ENCODE data around the gene CNTNAP5. TPM values are rescaled to one million over a fixed set of nuclear protein-coding genes. Genes with fewer than 3 reads are reported as not detected.

The CNTNAP5 gene
- total RNA-seq, 1 donor from 2014 or later = not detected

DNA sequence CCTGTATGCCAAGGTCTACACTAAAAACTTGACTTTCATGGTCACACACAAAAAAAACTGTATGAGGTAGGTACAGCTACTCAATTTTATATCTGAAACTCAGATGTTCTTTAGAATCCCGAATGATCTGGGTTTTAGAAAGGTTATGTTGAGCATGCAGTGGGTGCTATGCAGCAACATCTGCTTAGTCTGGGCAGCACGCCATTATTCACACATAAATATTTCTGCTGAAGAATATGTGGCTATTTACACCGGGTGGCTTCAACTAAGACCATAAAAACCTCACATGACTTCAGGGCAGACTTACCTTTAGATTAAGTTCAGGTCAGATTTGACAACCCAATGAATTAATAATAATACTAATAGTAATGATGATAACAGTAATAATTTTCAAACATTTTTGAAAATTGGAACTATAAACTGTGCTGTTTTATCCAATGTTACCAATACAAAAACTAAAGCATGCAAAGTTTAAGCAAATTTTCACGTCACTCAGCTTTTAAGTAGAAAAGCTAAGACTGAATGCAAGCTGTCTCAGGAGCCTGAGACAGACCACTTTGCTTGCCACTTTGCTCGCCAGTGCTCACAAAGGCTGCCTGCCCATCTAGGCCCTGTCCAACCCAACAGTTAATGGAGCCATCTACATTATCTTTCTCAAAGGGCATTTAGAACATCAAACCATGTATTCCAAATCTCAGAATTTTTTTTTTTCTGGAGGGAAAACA, 292.0 kb downstream of the CNTNAP5 start:
- DNase-seq (no peak), ATAC-seq (no peak)
- TF ChIP-seq CTCF (IDR thresholded peaks at IDR 0.05) = no peak
- Histone ChIP-seq H3K4me1 (no peaks in the 10 kb centered on the region), H3K27me3 (ENCODE audit: low read depth) (no peaks in the 10 kb centered on the region), H3K9me3 (no peaks in the 10 kb centered on the region), H3K36me3 (no peaks in the 10 kb centered on the region), H3K27ac (no peak overlapping the region), H3K4me3 (no peak overlapping the region)
- intact Hi-C loops (cut with DNase I) = no loop called here

DNA sequence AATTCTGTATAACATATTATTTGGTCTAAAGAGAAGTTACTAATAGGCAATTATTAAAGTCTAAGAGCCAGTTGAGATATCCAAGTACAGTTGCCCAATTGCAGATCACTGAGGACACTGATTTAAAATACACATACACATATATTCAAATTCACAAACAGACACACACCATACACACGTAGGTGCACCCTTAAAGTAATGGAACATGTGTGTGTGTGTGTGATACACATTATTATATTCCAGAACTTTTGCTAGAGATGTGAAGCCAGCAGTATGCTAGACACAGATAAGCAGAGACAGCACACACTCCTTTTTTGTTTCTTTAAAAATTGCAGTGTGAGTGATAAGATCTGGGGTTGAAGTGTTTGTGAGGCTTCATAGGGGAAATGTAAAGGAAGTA, 292.5 kb downstream of the CNTNAP5 start:
- H3K9me3 ChIP-seq = no peaks in the 10 kb centered on the region
- H3K27me3 ChIP-seq (ENCODE audit: low read depth) = no peaks in the 10 kb centered on the region
- ATAC-seq = no peak
- no peak for TF ChIP-seq CTCF (IDR thresholded peaks at IDR 0.05)
- intact Hi-C loops (cut with DNase I) = no loop called here
- no peak overlapping the region for H3K27ac ChIP-seq
- no peak for DNase-seq
- H3K4me1 ChIP-seq = no peaks in the 10 kb centered on the region
- no peak overlapping the region for H3K4me3 ChIP-seq
- H3K36me3 ChIP-seq = no peaks in the 10 kb centered on the region

- no peaks in the 10 kb centered on the region for H3K36me3 ChIP-seq
- no peak for ATAC-seq
- no peak overlapping the region for H3K27ac ChIP-seq
- no peaks in the 10 kb centered on the region for H3K4me1 ChIP-seq
- no peaks in the 10 kb centered on the region for H3K27me3 ChIP-seq (ENCODE audit: low read depth)
- TF ChIP-seq CTCF (IDR thresholded peaks at IDR 0.05) = no peak
- H3K4me3 ChIP-seq = no peak overlapping the region
- no peak for DNase-seq
- intact Hi-C loops (cut with DNase I) = no loop called here
- H3K9me3 ChIP-seq = no peaks in the 10 kb centered on the region
Measured at GRCh38 chr2:124318913-124319312, 293.8 kb downstream of the CNTNAP5 start.

DNA sequence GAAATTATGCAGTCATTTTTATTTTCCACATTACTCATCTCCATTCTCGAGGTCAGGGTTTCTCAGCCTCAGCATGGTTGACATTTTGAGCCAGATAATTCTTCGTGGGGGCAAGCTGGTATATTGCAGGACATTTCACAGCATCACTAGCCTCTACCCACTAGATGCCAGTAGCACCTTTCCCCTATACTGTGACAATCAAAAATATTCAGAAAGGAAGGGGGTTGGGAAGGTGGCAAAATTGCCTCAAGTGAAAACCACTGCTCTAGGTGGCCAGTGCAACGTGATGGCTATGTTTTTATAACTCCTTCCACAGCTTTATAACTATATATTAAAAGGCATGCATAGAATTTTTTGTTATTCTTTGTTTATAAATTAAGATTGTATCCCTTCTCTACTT, 294.5 kb downstream of the CNTNAP5 start:
- TF ChIP-seq CTCF (IDR thresholded peaks at IDR 0.05) = no peak

GRCh38 chr2:124320051-124320688, 295.1 kb downstream of the CNTNAP5 start:
- intact Hi-C loops (cut with DNase I) = no loop called here
- no peak overlapping the region for H3K4me3 ChIP-seq
- ATAC-seq = no peak
- H3K27me3 ChIP-seq (ENCODE audit: low read depth) = no peaks in the 10 kb centered on the region
- no peak for DNase-seq
- no peaks in the 10 kb centered on the region for H3K36me3 ChIP-seq
- H3K27ac ChIP-seq = no peak overlapping the region
- TF ChIP-seq CTCF (IDR thresholded peaks at IDR 0.05) = no peak
- H3K4me1 ChIP-seq = no peaks in the 10 kb centered on the region
- no peaks in the 10 kb centered on the region for H3K9me3 ChIP-seq

More for the DNA sequence above, 294.5 kb downstream of the CNTNAP5 start:
- Histone ChIP-seq H3K27ac (no peak overlapping the region), H3K9me3 (no peaks in the 10 kb centered on the region), H3K36me3 (no peaks in the 10 kb centered on the region), H3K4me1 (no peaks in the 10 kb centered on the region), H3K27me3 (ENCODE audit: low read depth) (no peaks in the 10 kb centered on the region), H3K4me3 (no peak overlapping the region)
- no peak for DNase-seq
- intact Hi-C loops (cut with DNase I) = no loop called here
- no peak for ATAC-seq
